GM12874 (cell line): ENCODE data around the gene SIGLEC6.

Experiments
- CTCF ChIP-seq: IDR thresholded peaks from 2 replicates; pipeline ENCODE4 v1.5.1; 2011; ENCODE audit warnings: low read depth, mild to moderate bottlenecking, control low read depth, low read length, moderate library complexity; ENCODE audit not compliant: insufficient read depth

Gene SIGLEC6

GRCh38 chr19:51470966-51471365 lies 60.5 kb downstream of the SIGLEC6 start:
- no peak for TF ChIP-seq CTCF

DNA sequence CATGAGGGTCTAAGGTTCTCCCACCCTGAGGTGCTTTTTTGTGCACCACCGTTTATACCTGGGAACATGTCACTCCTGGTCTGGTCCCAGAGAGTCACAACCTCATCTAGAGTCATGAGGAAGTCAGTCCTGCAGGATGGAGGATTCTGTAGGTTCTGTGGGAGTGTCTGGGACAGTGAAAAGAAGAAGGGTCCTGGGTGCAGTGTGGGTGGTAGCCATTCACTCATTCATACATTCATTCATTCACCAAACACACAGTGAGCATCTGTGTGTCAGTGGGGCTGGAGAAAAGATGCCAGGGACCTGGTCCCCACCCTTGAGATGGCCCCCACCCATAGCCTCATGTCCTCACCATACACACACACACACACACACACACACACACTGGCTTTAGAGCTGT lies 61.8 kb downstream of the SIGLEC6 start:
- TF ChIP-seq CTCF = no peak

- no peak for TF ChIP-seq CTCF
Observed at GRCh38 chr19:51469162-51469561, 62.3 kb downstream of the SIGLEC6 start.

DNA sequence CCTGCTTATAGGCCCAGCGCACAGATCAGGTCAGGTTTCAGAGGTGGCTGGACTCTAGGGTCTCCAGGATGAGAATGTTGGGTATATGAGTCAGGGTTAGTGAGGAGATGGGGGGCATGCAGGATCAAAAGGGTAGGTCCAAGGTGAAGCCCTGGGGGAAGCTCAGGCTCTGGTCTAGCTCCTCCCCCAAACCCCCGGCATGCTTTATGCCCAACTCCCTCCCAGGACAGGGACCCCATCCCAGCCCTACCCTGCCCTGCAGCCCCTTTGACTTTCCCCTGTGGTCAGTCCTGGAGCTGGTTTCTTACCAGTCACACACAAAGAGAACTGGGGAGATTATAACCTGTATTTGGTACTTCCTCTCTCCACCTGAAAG lies 62.9 kb downstream of the SIGLEC6 start:
- no peak for TF ChIP-seq CTCF

GRCh38 chr19:51467864-51468544 lies 63.5 kb downstream of the SIGLEC6 start:
- no peak for TF ChIP-seq CTCF
